GM18861 (cell line): ENCODE results near the gene CAPN13.

Source experiments
- ATAC-seq: cut with Tn5 transposase; IDR thresholded peaks from one replicate; pipeline ENCODE4 v1.9.1; 2021; ENCODE audit not compliant: unreplicated experiment

Gene CAPN13

GRCh38 chr2:30789670-30790210, 17.5 kb downstream of the CAPN13 start:
- no peak for ATAC-seq

DNA sequence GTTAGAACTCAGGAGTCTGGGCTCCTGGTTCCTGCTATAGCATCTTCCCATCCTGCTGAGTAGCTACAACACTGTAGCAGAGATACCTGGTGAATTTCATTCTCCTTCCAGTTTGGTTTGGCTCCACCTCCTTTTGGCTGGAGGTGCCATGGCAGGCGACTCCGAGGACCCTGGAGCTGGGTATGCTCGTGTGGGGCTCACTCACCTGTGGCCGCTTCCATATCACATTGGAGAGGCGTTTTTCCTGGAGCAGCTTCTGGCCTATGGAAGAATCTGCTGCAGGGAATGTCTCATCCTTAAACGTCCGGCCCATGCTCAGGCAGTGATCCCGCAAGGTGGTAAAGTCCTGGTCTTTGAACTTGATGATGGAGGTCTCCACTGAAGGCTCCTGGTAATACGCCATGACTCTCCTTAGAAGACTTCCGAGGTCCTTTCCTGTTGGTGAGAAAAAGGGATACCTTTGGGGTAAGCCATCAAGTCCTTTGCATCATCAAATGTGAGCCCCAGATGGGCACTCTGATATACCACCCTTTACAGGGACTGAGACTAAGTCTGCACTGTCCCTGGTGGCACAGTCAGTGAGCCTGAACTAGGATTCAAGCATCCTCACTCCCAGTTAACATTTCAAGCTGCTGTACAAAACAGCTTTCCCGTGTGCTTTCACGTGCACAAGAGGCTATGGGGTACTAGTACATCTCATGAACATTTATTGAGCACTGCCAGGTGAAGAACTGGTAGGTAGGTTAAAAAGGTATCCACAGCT, 20.1 kb downstream of the CAPN13 start:
- no peak for ATAC-seq

DNA sequence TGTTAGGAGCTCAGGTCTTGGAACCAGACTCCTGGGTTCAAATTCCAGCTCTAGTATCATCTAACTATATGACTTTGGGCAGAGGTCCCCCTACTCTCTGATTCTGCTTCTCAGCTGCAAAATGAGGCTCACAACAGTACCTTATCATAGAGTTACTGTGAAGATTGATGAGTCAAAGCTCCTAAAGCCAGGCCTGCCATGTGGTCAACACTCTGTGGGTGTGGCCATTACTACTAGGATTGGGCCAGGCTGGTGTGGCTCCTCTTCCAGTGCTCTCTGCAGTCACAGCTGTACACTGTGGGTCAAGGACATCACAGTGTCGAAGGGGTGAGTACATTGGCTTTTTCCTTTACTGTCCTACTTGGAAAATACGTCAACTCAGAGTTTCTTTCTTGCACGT, 22.6 kb downstream of the CAPN13 start:
- no peak for ATAC-seq

DNA sequence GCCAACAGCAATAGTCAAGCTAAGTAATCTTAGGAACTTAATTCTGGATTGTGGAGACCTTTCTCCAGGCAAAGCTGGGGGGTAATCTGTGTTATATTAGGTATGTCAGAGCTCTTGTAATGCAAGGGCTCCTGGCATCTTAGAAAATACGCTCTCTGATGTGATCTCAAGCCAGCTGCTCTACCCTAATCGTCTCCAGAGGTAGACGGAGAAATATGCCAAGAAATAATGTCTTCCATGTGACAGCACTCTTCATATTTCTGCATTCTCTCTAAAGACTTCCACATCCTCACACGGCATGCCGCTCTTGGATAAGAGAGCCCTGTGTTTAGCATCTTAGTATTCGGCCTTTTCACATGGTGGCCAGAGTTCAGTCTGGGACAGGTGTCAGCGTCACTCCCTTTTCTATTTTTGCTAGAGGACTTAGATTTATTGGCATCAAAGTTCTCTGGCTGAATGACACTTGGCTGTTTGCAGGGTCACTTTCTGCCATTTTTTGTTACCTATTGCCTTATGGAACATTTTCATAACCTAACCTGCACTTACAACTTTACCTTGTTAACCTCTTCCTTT, 25.2 kb downstream of the CAPN13 start:
- no peak for ATAC-seq

DNA sequence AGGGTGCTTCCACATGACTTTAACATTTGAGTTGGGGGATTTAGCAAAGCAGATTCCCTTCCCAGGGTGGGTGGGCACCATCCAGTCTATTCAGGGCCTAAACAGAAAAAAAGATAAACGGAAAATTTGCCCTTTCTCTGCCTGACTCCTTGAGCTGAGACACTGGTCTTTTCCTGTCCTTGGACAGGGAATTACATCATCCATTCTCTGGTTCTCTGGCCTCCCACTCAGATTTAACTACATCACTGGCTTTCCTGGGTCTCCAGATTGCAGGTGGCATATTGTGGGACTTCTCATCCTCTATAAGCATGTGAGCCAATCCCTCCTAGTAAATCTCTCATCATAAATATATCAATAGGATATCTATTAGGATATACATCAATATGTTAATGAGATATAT, 25.8 kb downstream of the CAPN13 start:
- ATAC-seq = no peak

DNA sequence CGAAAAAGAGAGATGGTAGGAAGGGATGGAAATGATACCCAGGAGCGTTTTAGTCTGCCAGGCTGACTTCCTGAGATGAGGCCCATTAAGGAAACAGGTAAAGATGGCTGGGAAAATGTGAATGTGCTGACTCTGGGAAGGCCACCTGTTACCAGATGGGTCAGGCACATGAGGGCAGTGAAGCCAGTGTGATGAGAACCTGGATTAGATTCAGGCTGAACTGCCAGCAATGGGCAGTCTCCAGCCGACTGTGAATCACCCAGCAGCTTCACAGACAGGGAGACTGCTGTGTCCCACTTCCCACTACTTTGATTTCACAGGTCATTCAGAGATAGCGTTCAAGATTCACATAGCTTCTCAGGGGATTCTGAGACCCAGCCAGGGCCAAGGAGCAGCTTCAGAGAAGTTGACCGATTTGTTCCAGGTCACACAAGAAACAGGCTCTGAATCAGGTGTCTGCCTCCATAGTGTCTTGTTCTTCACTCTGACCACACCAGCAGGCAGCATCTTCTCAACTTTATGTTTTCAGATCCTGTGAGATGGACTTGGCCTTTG, 26.4 kb downstream of the CAPN13 start:
- ATAC-seq = no peak

GRCh38 chr2:30778611-30779010, 28.6 kb downstream of the CAPN13 start:
- ATAC-seq = no peak

DNA sequence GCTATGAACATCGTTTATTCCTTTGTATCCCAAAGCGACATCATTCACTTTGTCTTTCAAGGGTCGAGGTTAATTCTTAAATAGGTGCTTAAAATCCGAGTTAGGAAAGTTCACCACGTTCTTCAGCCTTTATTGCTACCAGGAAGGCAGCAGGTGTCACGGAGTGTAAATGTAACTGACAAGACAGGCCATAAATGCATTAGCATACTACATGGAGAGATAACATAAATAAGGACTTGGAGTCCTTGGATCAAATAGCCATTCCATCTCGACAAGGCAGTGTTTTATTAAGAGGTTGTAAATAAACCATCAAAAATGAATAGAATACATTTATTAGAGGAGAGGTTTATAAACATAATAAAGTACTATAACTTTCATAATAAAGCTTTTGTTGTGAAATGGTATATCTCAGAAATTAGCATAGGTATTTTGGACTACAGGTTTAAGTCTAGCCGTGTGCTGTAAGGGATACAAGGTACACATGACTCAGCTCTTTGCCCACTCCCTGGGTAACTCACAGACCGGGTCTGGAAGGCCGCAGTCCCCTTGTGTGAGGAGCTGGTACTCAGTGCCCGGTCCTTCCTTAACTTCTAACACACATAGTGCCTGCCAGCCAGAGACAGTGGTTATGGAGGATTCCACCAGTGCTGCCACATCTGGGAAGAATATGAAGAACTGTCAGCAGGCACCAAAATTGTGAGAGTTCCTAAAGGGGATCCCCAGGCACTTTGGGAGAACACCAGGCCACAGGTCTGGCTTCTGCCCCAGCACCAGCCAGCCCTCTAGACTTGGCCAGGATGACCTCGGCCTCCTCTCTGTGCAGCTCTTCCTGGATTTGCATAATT, 29.4 kb downstream of the CAPN13 start:
- no peak for ATAC-seq

- ATAC-seq = no peak
These were observed 30.2 kb downstream of the CAPN13 start for GRCh38 chr2:30776831-30777635.

DNA sequence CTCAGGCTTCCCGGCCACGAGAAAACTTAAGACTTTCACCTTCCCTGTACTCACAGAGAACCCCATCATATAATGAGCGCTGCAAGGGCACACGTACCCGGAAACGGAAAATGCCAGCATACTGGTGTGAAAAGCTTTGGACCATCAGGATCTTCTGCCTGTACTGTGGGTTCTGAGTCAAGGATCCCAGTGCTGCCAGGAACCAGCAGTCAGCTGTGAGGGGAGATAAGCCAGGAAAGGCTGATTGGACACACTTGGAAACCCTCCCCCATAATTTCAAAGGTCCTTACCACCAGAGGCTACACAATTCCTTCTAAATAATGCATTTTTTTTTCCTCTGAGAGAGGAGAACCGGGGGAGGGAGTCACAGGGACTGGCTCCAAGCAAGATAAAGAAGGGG, 31.4 kb downstream of the CAPN13 start:
- ATAC-seq = no peak

DNA sequence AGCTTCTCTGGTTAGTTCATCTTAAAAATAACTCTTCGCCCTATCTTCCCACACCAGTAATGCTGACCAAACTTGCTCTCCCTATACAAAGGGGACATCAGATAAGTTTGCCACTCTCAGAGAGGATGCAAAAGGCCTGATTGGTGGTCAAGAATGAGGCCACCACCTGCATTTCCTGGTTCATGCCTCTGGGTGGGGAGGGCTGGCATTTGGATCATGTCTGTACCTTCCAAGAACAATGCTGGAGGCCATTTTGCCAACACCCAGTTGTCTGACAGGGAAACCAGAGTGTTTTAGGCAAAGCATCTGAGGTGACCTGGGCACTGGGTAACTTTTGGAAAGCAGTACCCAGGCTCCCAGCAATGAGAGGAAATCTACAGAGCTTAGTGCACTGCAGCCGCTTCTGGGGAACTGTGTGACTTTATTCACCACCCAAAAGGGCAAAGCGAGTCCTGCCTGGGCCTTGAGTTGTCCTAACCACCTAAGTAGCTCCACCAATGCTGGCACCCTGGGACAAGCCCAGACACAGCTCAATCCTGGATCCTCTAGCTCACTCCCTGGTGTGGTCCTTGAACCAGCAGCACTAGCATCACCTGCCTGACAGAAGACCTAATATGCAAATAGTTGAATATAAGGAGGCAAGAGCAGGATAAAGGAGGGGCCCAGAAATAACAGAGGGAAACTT, 35.1 kb downstream of the CAPN13 start:
- ATAC-seq = no peak

GRCh38 chr2:30770816-30771576, 36.2 kb downstream of the CAPN13 start:
- ATAC-seq = no peak

GRCh38 chr2:30769891-30770462, 37.3 kb downstream of the CAPN13 start:
- ATAC-seq = no peak

GRCh38 chr2:30769481-30769780, 37.8 kb downstream of the CAPN13 start:
- no peak for ATAC-seq

DNA sequence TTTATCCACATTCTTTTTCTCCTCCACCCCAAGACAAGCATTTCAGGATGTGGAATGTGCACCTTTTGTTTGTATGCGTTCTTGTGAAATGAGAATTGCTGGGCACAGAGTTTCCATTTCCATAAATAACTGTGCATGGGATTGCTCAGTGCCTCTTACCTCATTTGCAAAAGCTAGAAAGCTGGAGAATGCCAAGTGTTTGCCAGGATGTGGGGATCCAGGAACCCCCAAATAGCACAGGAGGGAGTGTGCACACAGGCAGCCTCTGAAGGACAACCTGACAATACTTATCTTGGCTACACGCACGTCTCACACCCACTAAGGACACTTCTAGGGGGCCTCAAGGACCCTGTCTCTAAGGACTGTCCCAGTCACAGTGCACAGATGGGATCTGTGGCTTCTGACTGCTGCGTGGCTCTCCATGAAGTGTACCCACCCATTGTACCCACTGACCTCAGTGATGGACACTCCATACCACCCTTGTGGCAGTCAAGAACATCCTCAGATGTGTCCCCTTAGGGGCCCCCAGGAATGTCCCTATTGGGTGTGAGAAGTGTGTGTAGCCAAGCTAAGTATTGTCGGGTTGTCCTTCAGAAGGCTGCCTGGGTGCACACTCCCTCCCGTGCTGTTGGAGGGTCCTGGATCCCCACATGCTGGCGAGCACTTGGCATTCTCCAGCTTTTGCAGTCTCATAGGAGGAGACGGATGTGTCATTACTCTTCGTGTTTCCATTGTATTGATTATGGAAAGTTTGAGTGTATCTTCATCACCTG, 38.4 kb downstream of the CAPN13 start:
- ATAC-seq = no peak

GRCh38 chr2:30768036-30768686, 39.1 kb downstream of the CAPN13 start:
- no peak for ATAC-seq

DNA sequence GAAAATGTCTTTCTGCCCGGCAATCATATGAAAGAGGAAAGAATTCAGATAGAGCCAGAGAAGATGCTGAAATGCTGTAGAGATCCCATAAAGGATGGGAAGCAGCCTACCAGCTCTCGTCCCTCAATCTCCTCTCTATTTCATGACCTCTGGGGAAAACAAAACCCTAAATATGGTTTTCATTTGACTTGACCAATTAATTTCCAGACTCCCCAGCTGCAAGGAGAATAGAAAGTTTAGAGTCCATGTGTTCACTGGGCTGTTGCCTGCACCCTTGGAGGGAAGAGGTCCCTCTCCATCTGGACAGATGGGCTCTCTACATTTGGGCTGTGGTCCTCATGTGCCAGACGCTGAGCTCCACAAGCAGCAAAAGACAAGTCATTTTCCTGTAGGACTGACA, 40.6 kb downstream of the CAPN13 start:
- ATAC-seq = no peak
